HL-60/S4 treated with phorbol 12-myristate 13-acetate at 8.2 ng/mL for 4 days and 3 days (cell line): ENCODE data around the gene PLEKHH1.
"Not testable (repeated sequence)": the region's sequence is repeated elsewhere in the genome, so short reads cannot be mapped to it uniquely, and the experiment has no call there.

ENCODE experiments used
- in situ Hi-C: fragments of 300-500 bp; cut with MboI; formaldehyde crosslinking; loops from 2 replicates; pipeline ENCODE4 v1.15.0; 2022; ENCODE audit warnings: low sequenced_read_pairs

The PLEKHH1 gene

DNA sequence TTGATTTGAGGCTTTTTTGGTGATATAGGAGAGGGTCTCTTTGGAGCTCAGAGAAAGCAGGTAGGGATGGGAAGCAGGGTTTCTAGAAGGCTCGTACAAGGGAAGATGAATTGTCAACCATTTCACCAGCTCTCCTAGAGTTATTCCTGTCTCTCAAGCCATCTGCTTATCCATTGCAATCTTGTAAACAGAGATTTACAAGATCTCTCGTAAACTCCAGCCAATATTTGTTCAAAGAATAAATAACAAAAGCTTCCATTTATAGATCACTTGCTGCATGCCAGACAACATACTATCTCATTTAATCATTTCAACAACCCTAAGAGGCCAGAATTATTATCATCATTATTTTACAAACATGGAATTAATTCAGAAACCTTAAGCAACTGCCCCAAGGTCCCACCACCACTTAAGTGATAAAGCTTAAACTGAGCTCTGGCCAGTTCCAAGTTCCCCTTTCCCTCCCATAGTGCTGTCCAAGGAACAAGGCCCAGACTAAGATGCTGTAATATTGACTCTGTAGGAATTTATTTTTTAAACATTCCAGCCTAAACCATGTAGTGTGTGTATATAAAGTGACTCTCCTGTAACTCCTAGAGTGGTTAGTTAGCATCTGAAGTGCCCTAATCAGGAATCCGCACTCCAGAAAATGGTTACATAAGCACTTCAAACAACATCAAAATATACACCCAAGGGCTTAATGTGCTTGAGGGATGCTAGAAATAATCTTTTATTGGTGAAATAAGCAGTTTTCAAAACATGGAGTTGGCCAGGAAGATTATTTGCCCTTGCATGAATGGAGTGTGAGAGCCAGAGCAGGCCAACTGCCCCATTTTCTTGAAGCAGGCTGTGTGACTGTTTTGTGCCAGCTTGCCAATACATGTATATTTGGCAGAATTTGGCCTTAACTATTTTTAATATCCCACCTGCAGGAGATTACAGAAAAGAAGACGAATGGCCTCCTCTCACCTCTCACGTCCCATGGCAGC is 2.8 kb upstream of the PLEKHH1 start:
- in situ Hi-C loops: no loop called here

DNA sequence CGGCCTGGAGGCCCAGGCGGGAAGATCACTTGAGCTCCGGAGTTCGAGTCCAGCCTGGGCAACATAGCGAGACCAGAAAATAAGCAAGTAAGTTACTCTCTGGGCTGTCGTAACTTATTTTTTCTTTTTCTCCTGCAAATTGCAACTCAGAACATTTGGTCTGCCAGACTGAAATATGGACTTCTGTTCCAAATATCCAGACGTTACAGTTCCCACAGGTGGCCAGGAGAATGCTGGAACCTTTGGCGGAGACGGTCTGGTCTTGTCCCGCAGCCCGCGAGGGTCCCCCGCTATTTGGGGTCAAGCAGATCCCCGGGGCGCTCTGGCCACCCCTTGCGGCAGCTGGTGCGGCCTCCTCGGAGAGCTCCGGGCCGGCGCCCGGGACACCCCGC is 488 bp upstream of the PLEKHH1 start:
- in situ Hi-C loops: no loop called here

DNA sequence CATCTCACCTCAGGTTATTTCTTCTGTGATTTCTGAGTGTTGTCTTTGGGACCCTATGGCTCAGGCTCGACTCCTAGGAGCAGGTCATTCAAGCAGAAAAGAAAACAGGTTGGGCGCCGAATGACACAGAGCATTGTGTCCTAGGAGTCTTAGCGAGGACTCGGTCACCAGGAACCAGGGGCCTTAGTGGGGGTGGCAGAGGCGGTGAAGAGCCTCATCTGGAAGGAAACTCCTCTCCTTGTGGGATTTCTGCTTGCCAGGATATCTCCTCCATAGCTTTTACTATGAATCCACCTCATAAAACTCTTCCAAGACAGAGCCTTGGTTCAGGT is 630 bp downstream of the PLEKHH1 start:
- in situ Hi-C loops: no loop called here

DNA sequence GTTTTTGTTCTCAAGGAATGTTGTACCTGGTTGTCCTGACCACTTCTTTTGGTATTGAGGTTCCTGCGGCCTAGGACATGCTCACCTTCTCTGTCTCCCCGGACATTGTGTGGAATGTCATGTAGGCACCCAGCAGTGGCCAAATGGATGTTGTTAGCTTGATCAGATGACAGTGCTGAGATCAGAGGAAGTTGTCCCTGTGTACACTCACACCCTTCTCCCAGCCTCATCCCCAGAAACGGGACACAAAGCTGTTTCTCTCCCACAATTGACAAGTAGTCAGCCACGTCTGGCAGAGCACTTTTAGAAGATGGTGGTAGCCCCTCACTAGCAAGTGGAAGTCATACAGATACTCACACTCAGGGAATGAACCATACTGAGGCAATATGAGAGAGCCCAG is 3.0 kb downstream of the PLEKHH1 start:
- in situ Hi-C loops: no loop called here

DNA sequence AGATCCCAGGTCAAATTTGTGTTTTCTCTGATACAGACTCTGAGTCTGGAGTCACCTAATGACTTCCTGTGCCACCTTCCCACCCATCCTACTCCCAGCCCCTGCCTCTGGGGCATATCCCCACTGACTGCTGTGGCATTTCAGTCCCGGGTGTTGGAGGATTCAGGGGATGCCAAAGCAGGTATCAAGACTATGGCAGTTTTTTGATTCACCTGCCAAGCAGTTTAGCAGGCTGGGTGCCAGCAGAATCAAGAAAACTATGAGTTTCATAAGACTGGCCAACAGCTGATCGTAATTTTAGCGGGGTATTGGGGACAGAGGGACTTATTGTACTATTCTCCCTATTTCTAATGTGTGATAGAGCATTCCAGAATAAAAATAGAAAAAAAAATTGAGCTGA is 4.6 kb downstream of the PLEKHH1 start:
- in situ Hi-C loops: no loop called here

DNA sequence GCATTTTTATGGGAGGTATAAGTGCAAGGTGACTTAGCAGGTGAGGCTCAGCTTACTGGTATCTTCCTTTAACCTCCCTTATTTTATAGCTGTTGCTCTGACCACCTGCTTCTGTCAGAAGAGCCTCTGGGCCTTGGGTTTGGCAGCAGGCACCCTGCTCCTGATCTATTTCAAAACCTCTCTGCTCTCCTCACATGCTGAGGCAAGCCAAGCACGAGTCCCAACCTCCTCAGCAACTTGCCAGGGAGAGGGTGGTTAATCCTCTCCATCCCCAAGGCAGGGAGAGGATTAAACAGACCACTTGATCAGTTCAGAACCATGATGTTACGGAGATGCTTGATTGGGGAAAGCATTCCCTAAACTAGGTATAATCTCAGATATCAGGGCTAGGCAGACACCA is 5.4 kb downstream of the PLEKHH1 start:
- in situ Hi-C loops: no loop called here

DNA sequence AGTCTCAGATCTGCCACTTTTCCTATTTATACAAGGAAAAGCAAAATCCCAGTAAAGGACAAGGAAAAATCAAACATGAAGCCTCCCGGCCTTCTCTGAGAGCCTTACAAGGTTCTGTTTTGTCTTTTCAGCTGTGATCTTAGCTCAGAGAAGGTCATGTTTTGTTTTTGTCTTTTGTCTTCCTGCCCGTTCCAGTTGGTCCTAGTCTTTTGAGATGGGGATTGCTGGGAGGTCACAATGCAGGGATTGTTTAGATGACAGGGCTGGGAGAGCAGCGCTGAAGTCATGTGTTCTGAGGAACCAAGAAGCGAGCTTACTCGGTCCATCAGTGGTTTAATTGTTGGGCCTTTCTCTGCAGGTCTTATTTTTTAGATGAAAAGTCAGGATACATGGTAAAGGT is 6.0 kb downstream of the PLEKHH1 start:
- in situ Hi-C loops: no loop called here

DNA sequence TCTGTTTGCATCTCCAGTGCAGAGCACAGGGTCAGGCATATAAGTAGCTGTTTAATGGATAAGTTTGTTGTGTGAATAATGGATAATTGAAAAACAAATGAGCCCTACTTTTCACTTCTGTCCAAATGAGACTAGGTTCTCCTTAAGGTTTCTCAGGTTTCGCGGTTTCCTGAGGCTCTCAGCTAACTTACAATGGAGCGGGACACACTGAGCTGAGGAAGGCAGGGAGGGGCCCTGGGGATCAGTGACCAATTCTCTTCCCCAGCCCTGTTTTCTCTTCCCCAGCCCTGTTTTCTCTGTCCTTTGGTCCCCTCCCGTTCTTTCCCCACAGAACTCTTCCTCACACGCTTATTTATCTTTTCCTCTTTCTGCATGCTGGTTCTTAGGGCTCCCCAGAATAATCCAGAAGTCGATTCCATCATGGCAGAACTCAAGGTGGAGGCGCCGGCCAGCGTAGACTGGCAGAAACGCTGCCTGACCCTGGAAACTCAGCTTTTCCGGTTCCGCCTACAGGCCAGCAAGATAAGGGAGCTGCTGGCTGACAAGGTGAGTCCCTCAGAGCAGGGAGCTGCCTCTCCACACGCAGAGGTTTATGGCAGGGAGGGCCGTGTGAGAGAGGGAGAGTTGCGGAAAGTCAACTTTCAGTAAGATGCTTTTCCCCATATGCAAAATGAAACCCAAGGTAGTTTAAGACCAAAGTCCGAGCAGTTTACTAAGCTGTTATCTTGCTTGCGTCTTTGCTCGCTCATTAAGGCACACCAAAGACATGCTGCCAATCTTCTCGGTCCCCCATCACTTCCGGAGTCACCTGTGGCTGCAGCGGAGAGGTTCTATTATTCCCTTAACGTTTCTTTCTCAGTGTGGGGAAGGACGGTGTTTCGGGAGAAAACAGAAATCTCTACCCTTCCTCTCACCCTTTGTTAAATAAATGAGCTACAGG is 8.6 kb downstream of the PLEKHH1 start:
- in situ Hi-C loops: no loop called here

DNA sequence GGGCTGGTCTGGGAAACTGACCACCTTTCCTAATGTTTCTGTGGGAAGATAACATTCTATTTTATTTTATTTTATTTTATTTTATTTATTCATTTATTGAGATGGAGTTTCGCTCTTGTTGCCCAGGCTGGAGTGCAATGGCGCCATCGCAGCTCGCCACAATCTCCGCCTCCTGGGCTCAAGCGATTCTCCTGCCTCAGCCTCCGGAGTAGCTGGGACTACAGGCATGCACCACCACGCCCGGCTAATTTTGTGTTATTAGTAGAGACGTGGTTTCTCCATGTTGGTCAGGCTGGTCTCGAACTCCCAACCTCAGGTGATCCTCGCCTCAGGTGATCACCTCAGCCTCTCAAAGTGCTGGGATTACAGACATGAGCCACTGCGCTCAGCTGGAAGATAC is 9.5 kb downstream of the PLEKHH1 start:
- in situ Hi-C loops: not testable (repeated sequence)

DNA sequence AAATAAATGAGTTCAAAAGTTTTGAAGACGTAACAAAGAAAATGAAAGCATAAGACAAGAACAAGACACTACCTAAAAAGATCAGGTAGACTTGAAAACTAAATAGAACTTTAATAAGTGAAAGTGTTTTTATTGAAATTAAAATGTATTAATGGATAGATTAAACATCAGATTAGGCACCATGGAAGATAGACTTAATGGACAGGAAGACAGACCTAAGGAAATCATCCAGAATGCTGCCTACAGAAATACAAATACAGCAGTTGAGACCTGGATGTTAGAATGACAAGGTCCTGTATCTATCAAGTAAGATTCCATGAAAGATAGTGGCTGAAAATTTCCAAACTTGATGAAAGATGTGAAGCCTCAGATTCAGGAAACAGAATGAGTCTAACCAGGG is 11.5 kb downstream of the PLEKHH1 start:
- in situ Hi-C loops: no loop called here

DNA sequence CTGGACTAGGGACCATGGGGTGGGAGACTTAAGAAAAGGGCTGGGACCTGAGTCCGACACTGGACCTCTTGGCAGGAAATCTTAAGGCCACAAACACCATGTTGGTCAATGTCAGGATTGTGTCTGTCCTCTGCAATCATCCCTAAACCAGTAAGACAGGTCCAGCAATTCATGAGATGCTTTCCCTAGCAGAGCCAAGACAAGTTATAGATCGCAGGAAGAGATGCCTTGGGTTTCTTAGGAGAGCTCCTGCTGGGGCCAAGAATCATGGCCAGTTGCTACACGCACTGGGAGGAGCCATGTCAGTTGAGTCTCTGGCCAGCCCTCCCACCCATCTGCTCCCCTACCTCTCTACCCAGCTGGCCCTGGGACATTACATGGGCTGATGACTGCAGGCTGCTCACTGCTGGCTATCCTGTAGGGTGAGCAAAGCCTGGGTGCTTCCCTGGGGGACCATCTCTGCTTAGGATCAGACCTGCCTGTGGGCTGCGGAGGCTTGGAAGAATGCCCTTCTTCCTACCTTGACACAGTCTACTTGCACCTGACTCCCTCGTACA is 14.2 kb downstream of the PLEKHH1 start:
- in situ Hi-C loops: no loop called here

DNA sequence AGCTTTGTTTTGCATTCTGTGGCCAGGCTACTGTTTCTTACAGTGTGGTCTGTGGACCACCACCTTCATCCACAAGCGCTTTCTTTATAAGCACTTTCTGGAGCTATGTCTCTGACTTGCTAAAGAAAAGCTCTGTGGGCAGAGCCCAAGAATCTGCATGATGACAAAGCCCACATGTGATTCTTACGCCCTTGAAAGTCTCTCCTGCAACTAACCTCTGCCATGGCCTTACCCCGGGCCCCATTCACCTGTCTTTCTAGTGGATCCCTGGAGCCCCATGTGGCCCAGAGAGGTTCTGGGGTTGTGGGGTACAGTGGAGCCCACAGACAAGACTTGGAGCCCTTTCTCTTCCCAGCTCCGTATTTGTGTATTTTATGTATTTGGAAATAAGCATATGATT is 16.6 kb downstream of the PLEKHH1 start:
- in situ Hi-C loops: no loop called here

DNA sequence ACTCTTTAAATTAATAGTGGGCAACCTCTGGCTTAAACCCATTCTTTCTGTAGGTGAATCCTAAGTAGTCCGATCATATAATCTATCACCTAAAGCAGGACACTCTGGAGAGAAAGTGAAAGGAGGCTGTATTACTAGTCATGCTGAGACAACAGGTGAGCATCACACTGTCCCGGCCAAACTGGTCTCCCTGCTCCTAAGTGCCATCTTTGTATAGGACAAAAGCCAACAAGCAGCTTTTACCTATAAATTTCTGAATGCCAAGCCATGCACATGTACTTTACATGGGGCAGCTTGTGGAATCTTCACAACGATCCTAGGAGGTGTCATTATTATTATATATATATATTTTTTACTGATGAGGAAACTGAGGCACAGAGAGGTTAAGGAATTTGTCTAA is 18.0 kb downstream of the PLEKHH1 start:
- in situ Hi-C loops: no loop called here

DNA sequence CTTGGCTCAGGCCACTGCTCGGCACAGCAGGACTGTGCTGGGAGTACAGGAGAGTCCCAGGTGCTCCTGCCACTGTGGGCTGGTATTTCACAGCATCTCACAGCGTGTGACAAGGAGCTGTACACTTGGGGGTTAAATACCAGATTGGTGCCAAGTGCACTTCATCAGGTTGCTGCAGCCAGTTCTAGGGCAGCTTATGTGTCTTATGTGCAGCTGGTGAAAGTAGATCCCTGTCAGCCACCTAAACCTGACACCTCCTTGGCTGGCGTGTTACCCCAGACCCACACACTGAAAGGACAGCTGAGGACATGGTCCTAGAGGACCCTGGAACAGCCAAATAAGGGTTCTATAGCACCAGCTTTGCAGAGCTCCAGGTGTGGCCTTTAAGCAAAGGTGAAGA is 18.9 kb downstream of the PLEKHH1 start:
- in situ Hi-C loops: no loop called here

DNA sequence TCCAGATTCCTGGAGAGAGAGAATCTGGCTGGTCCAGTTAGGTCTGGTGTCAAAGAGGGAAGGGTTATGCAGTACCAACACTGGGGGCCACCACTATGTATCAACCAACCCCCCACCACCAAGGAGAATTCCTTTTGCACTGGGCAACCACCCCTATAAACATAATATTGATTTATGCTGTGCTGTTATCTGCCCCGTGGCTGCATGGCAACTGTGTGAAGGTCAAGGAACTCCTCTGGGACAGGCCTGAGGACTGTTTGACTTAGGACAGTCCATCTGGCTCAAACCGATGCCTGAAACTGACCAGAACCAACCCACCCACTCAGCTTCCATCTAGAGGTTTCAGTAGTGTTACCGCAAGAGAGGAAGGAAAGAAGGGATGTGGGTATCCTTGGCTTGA is 20.5 kb downstream of the PLEKHH1 start:
- in situ Hi-C loops: no loop called here

DNA sequence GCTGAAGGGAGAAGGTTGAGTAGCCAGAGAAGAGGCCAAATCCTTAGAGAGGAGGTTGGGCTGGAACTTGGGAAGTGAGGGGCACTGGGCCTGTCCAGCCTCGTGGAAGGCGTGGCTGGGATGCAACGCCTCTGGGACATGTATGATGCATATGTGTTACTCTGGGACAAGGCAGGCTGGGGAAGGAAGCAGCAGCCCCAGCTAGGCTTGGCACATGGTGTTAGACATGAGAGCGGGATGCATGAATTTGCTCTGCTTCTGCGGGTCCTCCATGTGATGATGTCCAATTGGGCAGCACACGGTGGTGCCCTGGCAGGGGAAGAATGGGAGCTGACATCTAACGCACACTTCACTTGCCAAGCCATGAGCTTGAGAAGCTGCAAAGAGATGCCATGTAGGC is 21.3 kb downstream of the PLEKHH1 start:
- in situ Hi-C loops: no loop called here

DNA sequence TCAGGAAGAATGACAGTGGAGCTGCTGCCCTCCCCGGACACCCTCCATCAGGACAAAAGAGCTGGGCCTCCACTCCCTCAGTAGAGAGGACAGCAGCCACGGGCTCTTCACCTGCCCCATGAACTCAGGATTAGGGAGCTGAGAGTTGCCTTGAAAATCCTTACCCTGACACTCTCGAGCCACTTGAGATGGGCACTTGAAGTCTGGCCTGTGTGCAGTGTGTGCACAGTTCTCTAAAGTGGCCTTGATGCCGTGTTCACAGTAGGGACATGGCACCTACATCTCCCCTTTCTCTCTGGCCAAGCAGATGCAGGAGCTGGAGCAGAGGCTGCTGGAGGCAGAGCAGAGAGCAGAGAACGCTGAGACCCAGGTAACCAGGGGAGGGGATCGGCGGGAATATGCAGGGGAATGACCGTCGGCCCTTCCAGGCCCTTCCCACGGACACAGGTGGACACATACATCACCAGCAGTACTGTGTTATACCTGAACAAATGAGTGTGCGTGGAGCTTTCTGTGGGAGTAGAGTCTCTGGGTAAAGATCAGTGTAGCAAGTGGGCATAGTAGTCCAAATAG is 22.5 kb downstream of the PLEKHH1 start:
- in situ Hi-C loops: no loop called here

DNA sequence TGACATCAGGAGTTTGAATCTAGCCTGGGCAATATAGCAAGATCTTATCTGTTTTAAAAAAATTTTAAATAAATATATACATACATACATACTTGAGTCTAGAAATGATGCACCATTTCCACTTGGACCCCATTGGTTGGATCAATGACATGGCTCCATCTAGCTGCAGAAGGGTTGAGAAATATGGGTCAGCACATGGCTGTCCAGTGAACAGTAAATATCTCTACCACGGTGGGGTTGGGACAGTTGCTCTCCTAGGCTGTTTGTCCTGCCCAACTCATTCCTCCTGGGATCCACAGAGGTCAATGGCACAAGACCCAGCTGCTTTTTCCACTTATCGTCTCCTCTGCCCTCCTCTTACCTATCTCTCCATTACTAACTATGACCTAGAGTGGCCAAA is 23.6 kb downstream of the PLEKHH1 start:
- in situ Hi-C loops: no loop called here

DNA sequence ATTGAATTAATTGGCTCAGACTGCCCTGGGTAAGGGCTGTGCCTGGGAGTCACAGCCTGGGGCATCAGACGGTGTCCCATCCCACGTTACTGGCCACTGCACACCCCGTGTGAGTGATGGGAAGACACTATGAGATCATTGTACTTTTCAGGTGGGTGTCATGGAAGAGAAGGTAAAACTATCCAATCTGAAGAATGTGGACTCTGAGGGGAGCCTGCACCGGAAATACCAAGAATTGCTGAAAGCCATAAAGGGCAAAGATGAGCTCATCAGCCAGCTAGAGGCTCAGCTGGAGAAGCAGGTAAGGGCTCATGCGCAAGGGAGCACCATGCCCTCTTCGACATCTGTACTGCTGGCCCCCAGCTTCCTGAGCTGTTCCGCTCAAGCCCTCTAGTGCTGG is 24.0 kb downstream of the PLEKHH1 start:
- in situ Hi-C loops: no loop called here

DNA sequence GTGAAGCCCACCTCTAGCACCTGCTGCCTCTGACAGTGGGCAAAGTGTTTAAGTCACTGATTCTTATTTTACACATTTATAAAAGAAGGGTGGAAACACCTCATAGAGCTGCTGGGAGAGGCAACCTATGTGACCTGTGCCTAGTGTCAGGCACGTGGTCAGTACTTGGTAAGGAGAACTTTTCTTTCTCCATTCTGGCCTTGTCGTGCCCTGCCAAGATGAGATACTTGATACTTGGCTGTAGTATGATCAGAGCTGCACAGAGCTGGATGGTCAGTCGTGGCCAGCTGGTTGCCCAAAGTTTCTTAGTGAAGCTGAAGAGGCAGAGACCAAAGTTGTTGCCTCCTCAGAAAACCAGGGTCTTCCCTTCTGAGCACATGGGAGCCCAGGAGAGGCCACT is 24.6 kb downstream of the PLEKHH1 start:
- in situ Hi-C loops: no loop called here

DNA sequence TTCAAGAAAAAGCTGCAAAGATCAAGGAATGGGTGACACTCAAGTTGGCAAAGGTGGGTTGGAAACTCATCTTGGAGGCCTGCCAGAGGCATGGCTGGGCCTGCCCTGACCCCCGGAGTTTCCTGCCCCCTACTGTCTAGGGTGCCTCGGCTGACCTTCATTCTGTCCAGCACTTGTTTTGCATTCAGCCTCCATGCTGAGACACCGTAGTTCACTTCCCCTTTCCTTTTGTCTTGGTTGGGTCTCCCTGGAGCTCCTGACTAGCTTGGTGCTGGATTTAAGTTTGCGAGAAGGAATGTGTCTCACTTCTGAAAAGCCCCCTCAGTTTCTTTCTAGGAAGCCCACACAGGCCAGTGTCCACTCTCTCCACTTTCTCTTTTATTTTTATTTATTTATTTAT is 26.5 kb downstream of the PLEKHH1 start:
- in situ Hi-C loops: no loop called here
